ENCODE measurements around the gene CDPF1. TPM values are rescaled to one million over a fixed set of nuclear protein-coding genes. Genes with fewer than 3 reads are reported as not detected.
A peak's percentile ranks its signal among the peaks of the same experiment; 100 is the strongest.

Gene CDPF1
- total and polyA plus RNA-seq, 11 donors: 7.4 to 13.6 (median 9.3) TPM

- H3K36me3 ChIP-seq: no peaks in the 10 kb centered on the region
- TF ChIP-seq CTCF (IDR thresholded peaks at IDR 0.05): no peak
- TF ChIP-seq POLR2A (IDR thresholded peaks at IDR 0.05): no peak
- peaks cover 0 to 13% (median 0%) of the 10 kb centered on the region in 9 donors for H3K27me3 ChIP-seq
- no peaks in the 10 kb centered on the region for H3K9me3 ChIP-seq
- WGBS, 4 donors: 70 to 84% (median 76%) methylated on average over 12 of the region's 12 CpGs
- no peak overlapping the region for H3K27ac ChIP-seq
- H3K4me1 ChIP-seq: peaks cover 0 to 11% (median 0%) of the 10 kb centered on the region in 12 donors
- no peak for ATAC-seq
- intact Hi-C loops (cut with DNase I): loop anchor here in 2 of 10 donors (5.0 to 10.0 kb wide), 2 partner anchors 38 to 115 kb away; partner anchors contain the start of gene GTSE1 (in 1 of the 2)
- DNase-seq: no peak
- no peak overlapping the region for H3K4me3 ChIP-seq
These were observed 9.3 kb upstream of the CDPF1 start for GRCh38 chr22:46259374-46259773.

- no peaks in the 10 kb centered on the region for H3K36me3 ChIP-seq
- intact Hi-C loops (cut with DNase I): loop anchor here in 2 of 10 donors (5.0 to 10.0 kb wide), 2 partner anchors 41 to 112 kb away; partner anchors contain the start of gene GTSE1 (in 1 of the 2)
- no peaks in the 10 kb centered on the region for H3K27me3 ChIP-seq
- WGBS, 4 donors: 69 to 90% (median 82%) methylated on average over 8 of the region's 8 CpGs
- H3K9me3 ChIP-seq: no peaks in the 10 kb centered on the region
- DNase-seq (no peak), ATAC-seq (no peak)
- H3K4me3 ChIP-seq: no peak overlapping the region
- H3K27ac ChIP-seq: no peak overlapping the region
- H3K4me1 ChIP-seq: peaks cover 0 to 9% (median 2%) of the 10 kb centered on the region in 12 donors
- TF ChIP-seq POLR2A (IDR thresholded peaks at IDR 0.05) (no peak), CTCF (IDR thresholded peaks at IDR 0.05) (no peak)
These were observed 6.4 kb upstream of the CDPF1 start for GRCh38 chr22:46256358-46256958.

GRCh38 chr22:46251816-46252380 lies 1.8 kb upstream of the CDPF1 start:
- 93 to 95% (median 94%) methylated on average over 9 of the region's 9 CpGs for WGBS, 4 donors
- no peak for ATAC-seq
- peaks cover 0 to 41% (median 20%) of the 10 kb centered on the region in 12 donors for H3K4me1 ChIP-seq
- intact Hi-C loops (cut with DNase I): loop anchor here in 5 of 10 donors (2.0 to 10.0 kb wide), 4 partner anchors 15 to 107 kb away; partner anchors contain the start of genes PPARA (in 2 of the 5) and GTSE1 (in 1 of the 5)
- DNase-seq: no peak
- H3K4me3 ChIP-seq: peak overlapping the region in 1 of 12 donors; percentile 91
- no peaks in the 10 kb centered on the region for H3K9me3 ChIP-seq
- no peaks in the 10 kb centered on the region for H3K27me3 ChIP-seq
- H3K36me3 ChIP-seq: no peaks in the 10 kb centered on the region
- no peak overlapping the region for H3K27ac ChIP-seq
- TF ChIP-seq POLR2A (IDR thresholded peaks at IDR 0.05) (no peak), CTCF (IDR thresholded peaks at IDR 0.05) (no peak)

- H3K36me3 ChIP-seq: peaks cover 0 to 6% (median 0%) of the 10 kb centered on the region in 9 donors
- DNase-seq (no peak), ATAC-seq (no peak)
- H3K9me3 ChIP-seq: no peaks in the 10 kb centered on the region
- TF ChIP-seq POLR2A (IDR thresholded peaks at IDR 0.05): no peak
- no peak for TF ChIP-seq CTCF (IDR thresholded peaks at IDR 0.05)
- peak overlapping the region in 10 of 12 donors; percentile 60 to 97 (median 81) for H3K4me3 ChIP-seq
- intact Hi-C loops (cut with DNase I): loop anchor here in 5 of 10 donors (2.0 to 10.0 kb wide), 4 partner anchors 16 to 106 kb away; partner anchors contain the start of genes PPARA (in 2 of the 5) and GTSE1 (in 1 of the 5)
- peak overlapping the region in 8 of 12 donors; percentile 87 to 96 (median 94) for H3K27ac ChIP-seq
- no peaks in the 10 kb centered on the region for H3K27me3 ChIP-seq
- 68 to 86% (median 83%) methylated on average over 7 of the region's 7 CpGs for WGBS, 4 donors
- H3K4me1 ChIP-seq: peaks cover 0 to 47% (median 21%) of the 10 kb centered on the region in 12 donors
These were observed 1.2 kb upstream of the CDPF1 start for GRCh38 chr22:46251266-46251665.

All from heart left ventricle (tissue), 16 donors.